HepG2 (cell line): ENCODE data around the gene MGMT.

Experiments
- CTCF ChIP-seq: sonication (generic); formaldehyde crosslinking; IDR thresholded peaks from 2 replicates; pipeline ENCODE4 v1.5.0; 2020; ENCODE audit warnings: mild to moderate bottlenecking, missing genetic modification reagents, moderate library complexity
- DBP ChIP-seq: sonication (generic); formaldehyde crosslinking; IDR thresholded peaks from 2 replicates; pipeline ENCODE4 v1.4.0; 2020; ENCODE audit warnings: missing genetic modification reagents; ENCODE audit errors: not compliant biosample characterization
- JARID2 ChIP-seq: sonication (generic); formaldehyde crosslinking; IDR thresholded peaks from 2 replicates; pipeline ENCODE4 v1.8.1; 2023; ENCODE audit warnings: missing genetic modification reagents, inconsistent platforms; ENCODE audit not compliant: insufficient replicate concordance
- JUN ChIP-seq: sonication (generic); formaldehyde crosslinking; IDR thresholded peaks from 2 replicates; pipeline ENCODE4 v1.4.0; 2020; ENCODE audit warnings: mild to moderate bottlenecking, missing genetic modification reagents
- NCOA2 ChIP-seq: sonication (generic); formaldehyde crosslinking; IDR thresholded peaks from 2 replicates; pipeline ENCODE4 v1.8.0; 2022; ENCODE audit warnings: inconsistent platforms
- NFIC ChIP-seq: IDR thresholded peaks from 2 replicates; pipeline ENCODE4 v1.6.1; 2012; ENCODE audit warnings: mild to moderate bottlenecking, low read length, inconsistent platforms
- SUZ12 ChIP-seq: fragments of 150-350 bp; IDR thresholded peaks from 2 replicates; pipeline ENCODE4 v1.6.1; 2014; ENCODE audit warnings: low read depth, low read length

- TF ChIP-seq NFIC (no peak), CTCF (CRISPR knock-in tag) (no peak), JARID2 (CRISPR knock-in tag) (no peak), JUN (CRISPR knock-in tag) (no peak), NCOA2 (no peak), SUZ12 (no peak), DBP (no peak)
These were observed 142.5 kb downstream of the MGMT start for GRCh38 chr10:129609551-129609950.
